Smooth muscle cell of the pulmonary artery (primary cell): ENCODE measurements around the gene OR10AG1. TPM values are rescaled to one million over a fixed set of nuclear protein-coding genes. Genes with fewer than 3 reads are reported as not detected.

Experiments used
- total RNA-seq: library from RNA; depleted of rRNA; stranded (reverse); fragments of >200 nt; gene quantifications from 2 replicates; pipeline ENCODE4 v1.2.3, GENCODE V29; 2014

OR10AG1 gene, protein sequence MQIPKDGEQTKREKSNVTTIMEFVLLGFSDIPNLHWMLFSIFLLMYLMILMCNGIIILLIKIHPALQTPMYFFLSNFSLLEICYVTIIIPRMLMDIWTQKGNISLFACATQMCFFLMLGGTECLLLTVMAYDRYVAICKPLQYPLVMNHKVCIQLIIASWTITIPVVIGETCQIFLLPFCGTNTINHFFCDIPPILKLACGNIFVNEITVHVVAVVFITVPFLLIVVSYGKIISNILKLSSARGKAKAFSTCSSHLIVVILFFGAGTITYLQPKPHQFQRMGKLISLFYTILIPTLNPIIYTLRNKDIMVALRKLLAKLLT
- not detected in 2 replicates for total RNA-seq

GRCh38 chr11:55969845-55970244 is at the start of gene OR10AG1:
OR10AG1 (minus strand) TSS chr11:55969945; CDS start chr11:55969907, 38 bp downstream.

GRCh38 chr11:55994525-55994924 is 24.8 kb upstream of the OR10AG1 start, which contains the start of gene OR5F1:
OR5F1 (minus strand) TSS chr11:55994625; CDS start chr11:55994625, 0 bp downstream.

DNA sequence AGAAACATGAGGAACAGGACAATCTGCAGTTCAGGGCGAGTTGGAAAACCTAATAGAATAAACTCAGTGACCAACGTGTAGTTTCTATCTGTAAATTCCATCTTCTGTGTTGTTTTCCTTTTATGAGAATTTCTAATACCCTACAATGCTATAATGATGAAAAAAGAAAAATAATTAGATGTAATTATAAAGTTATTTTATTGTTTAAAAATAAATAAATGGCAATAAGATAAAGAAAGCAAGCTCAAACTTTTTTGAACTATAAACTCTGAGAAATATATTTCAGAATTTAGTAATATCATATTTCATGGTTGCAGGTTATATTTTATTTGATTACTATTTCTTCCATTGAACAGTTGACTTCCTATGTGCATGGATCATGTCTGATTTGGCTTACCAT is 33.4 kb downstream of the OR10AG1 start, which contains the start of gene OR5I1:
Gene OR5I1, minus strand, starts transcription at position 101 of the 400 bp plus-strand sequence. Its CDS starts 0 bp downstream, at position 101.

Other genes with a start within 250 kb of the OR10AG1 start
- not detected in 2 replicates for gene OR5D13, start 196.5 kb downstream of the OR10AG1 start, total RNA-seq
- not detected in 2 replicates for gene OR5D14, start 174.4 kb downstream of the OR10AG1 start, total RNA-seq
- not detected in 2 replicates for gene OR5L1, start 158.6 kb downstream of the OR10AG1 start, total RNA-seq
- gene OR5D18, start 150.3 kb downstream of the OR10AG1 start, total RNA-seq: not detected in 2 replicates
- gene OR5L2, start 142.7 kb downstream of the OR10AG1 start, total RNA-seq: not detected in 2 replicates
- gene OR5D16, start 131.2 kb downstream of the OR10AG1 start, total RNA-seq: not detected in 2 replicates
- gene TRIM51, start 86.6 kb downstream of the OR10AG1 start, total RNA-seq: not detected in 2 replicates
- gene OR5W2, start 55.4 kb downstream of the OR10AG1 start, total RNA-seq: not detected in 2 replicates
- not detected in 2 replicates for gene OR5I1, start 33.5 kb downstream of the OR10AG1 start, total RNA-seq
- not detected in 2 replicates for gene OR5F1, start 24.7 kb upstream of the OR10AG1 start, total RNA-seq
- not detected in 2 replicates for gene OR5AS1, start 57.7 kb upstream of the OR10AG1 start, total RNA-seq
- gene OR8I2, start 123.4 kb upstream of the OR10AG1 start, total RNA-seq: not detected in 2 replicates
- gene OR8H2, start 133.7 kb upstream of the OR10AG1 start, total RNA-seq: not detected in 2 replicates
- not detected in 2 replicates for gene OR8H3, start 152.4 kb upstream of the OR10AG1 start, total RNA-seq
- not detected in 2 replicates for gene OR8J3, start 170.3 kb upstream of the OR10AG1 start, total RNA-seq
- not detected in 2 replicates for gene OR8K5, start 190.4 kb upstream of the OR10AG1 start, total RNA-seq
- gene OR5J2, start 206.7 kb upstream of the OR10AG1 start, total RNA-seq: not detected in 2 replicates